ENCODE data around the gene TRAT1.

TRAT1 gene

GRCh38 chr3:108830381-108830780 lies 7.8 kb downstream of the TRAT1 start:
- DNase-seq (ENCODE audit: low read depth in 1 of 2, low spot score in 1 of 2), result no peak
- TF ChIP-seq JUND (IDR thresholded peaks at IDR 0.05; ENCODE audit: low read depth), result no peak
- in situ Hi-C loops (cut with HindIII; ENCODE audit: low pct_unique_long_range_greater_than_20kb, low sequenced_read_pairs), result no loop called here

- in situ Hi-C loops (cut with HindIII; ENCODE audit: low pct_unique_long_range_greater_than_20kb, low sequenced_read_pairs), result no loop called here
- DNase-seq (ENCODE audit: low read depth in 1 of 2, low spot score in 1 of 2), result no peak
- no peak for TF ChIP-seq JUND (IDR thresholded peaks at IDR 0.05; ENCODE audit: low read depth)
Measured at GRCh38 chr3:108830991-108831614, 8.5 kb downstream of the TRAT1 start.

GRCh38 chr3:108833611-108834010 lies 11.0 kb downstream of the TRAT1 start:
- no peak for TF ChIP-seq JUND (IDR thresholded peaks at IDR 0.05; ENCODE audit: low read depth)
- in situ Hi-C loops (cut with HindIII; ENCODE audit: low pct_unique_long_range_greater_than_20kb, low sequenced_read_pairs), result no loop called here
- no peak for DNase-seq (ENCODE audit: low read depth in 1 of 2, low spot score in 1 of 2)

GRCh38 chr3:108834551-108834950 lies 12.0 kb downstream of the TRAT1 start:
- in situ Hi-C loops (cut with HindIII; ENCODE audit: low pct_unique_long_range_greater_than_20kb, low sequenced_read_pairs), result no loop called here
- TF ChIP-seq JUND (IDR thresholded peaks at IDR 0.05; ENCODE audit: low read depth), result no peak
- DNase-seq (ENCODE audit: low read depth in 1 of 2, low spot score in 1 of 2), result no peak

- DNase-seq (ENCODE audit: low read depth in 1 of 2, low spot score in 1 of 2), result no peak
- in situ Hi-C loops (cut with HindIII; ENCODE audit: low pct_unique_long_range_greater_than_20kb, low sequenced_read_pairs), result no loop called here
- TF ChIP-seq JUND (IDR thresholded peaks at IDR 0.05; ENCODE audit: low read depth), result no peak
Measured at GRCh38 chr3:108835101-108835500, 12.5 kb downstream of the TRAT1 start.

GRCh38 chr3:108838436-108838835 lies 15.8 kb downstream of the TRAT1 start:
- in situ Hi-C loops (cut with HindIII; ENCODE audit: low pct_unique_long_range_greater_than_20kb, low sequenced_read_pairs), result no loop called here
- TF ChIP-seq JUND (IDR thresholded peaks at IDR 0.05; ENCODE audit: low read depth), result no peak
- no peak for DNase-seq (ENCODE audit: low read depth in 1 of 2, low spot score in 1 of 2)

GRCh38 chr3:108845709-108846293 lies 23.2 kb downstream of the TRAT1 start:
- no peak for TF ChIP-seq JUND (IDR thresholded peaks at IDR 0.05; ENCODE audit: low read depth)
- DNase-seq (ENCODE audit: low read depth in 1 of 2, low spot score in 1 of 2), result no peak
- in situ Hi-C loops (cut with HindIII; ENCODE audit: low pct_unique_long_range_greater_than_20kb, low sequenced_read_pairs), result no loop called here

GRCh38 chr3:108847187-108847586 lies 24.6 kb downstream of the TRAT1 start:
- no peak for DNase-seq (ENCODE audit: low read depth in 1 of 2, low spot score in 1 of 2)
- in situ Hi-C loops (cut with HindIII; ENCODE audit: low pct_unique_long_range_greater_than_20kb, low sequenced_read_pairs), result no loop called here
- TF ChIP-seq JUND (IDR thresholded peaks at IDR 0.05; ENCODE audit: low read depth), result no peak

- no peak for DNase-seq (ENCODE audit: low read depth in 1 of 2, low spot score in 1 of 2)
- in situ Hi-C loops (cut with HindIII; ENCODE audit: low pct_unique_long_range_greater_than_20kb, low sequenced_read_pairs), result no loop called here
- no peak for TF ChIP-seq JUND (IDR thresholded peaks at IDR 0.05; ENCODE audit: low read depth)
Measured at GRCh38 chr3:108849075-108849474, 26.5 kb downstream of the TRAT1 start.

GRCh38 chr3:108861401-108861800 lies 38.8 kb downstream of the TRAT1 start:
- TF ChIP-seq JUND (IDR thresholded peaks at IDR 0.05; ENCODE audit: low read depth), result no peak
- in situ Hi-C loops (cut with HindIII; ENCODE audit: low pct_unique_long_range_greater_than_20kb, low sequenced_read_pairs), result no loop called here
- no peak for DNase-seq (ENCODE audit: low read depth in 1 of 2, low spot score in 1 of 2)

GRCh38 chr3:108862865-108863798 lies 40.5 kb downstream of the TRAT1 start:
- DNase-seq (ENCODE audit: low read depth in 1 of 2, low spot score in 1 of 2), result no peak
- in situ Hi-C loops (cut with HindIII; ENCODE audit: low pct_unique_long_range_greater_than_20kb, low sequenced_read_pairs), result no loop called here
- TF ChIP-seq JUND (IDR thresholded peaks at IDR 0.05; ENCODE audit: low read depth), result no peak

- in situ Hi-C loops (cut with HindIII; ENCODE audit: low pct_unique_long_range_greater_than_20kb, low sequenced_read_pairs), result no loop called here
- DNase-seq (ENCODE audit: low read depth in 1 of 2, low spot score in 1 of 2), result no peak
- TF ChIP-seq JUND (IDR thresholded peaks at IDR 0.05; ENCODE audit: low read depth), result no peak
Measured at GRCh38 chr3:108863799-108864135, 41.2 kb downstream of the TRAT1 start.

GRCh38 chr3:108877901-108878300 lies 55.3 kb downstream of the TRAT1 start:
- DNase-seq (ENCODE audit: low read depth in 1 of 2, low spot score in 1 of 2), result no peak
- TF ChIP-seq JUND (IDR thresholded peaks at IDR 0.05; ENCODE audit: low read depth), result no peak
- in situ Hi-C loops (cut with HindIII; ENCODE audit: low pct_unique_long_range_greater_than_20kb, low sequenced_read_pairs), result no loop called here
